Lower lobe of right lung (tissue), 2 donors: ENCODE measurements around the gene DCST2. TPM values are rescaled to one million over a fixed set of nuclear protein-coding genes. Genes with fewer than 3 reads are reported as not detected.

Experiments used
- ATAC-seq, 2 donors: fragments of 200-7000 bp; cut with Tn5 transposase; one replicate each; pipeline ENCODE4 v1.9.1; 2020 to 2022; ENCODE audit warnings: mild to moderate bottlenecking in 2 of 2, moderate library complexity in 2 of 2
- DNase-seq: peaks from one replicate; pipeline ENCODE4 v3.0.0-alpha.2; 2020
- H3K27ac ChIP-seq: fragments of 200-600 bp; one replicate; pipeline ENCODE4 v1.8.0; 2022
- H3K27me3 ChIP-seq: fragments of 200-600 bp; one replicate; pipeline ENCODE4 v1.8.0; 2022; ENCODE audit warnings: low read depth
- H3K36me3 ChIP-seq: fragments of 200-600 bp; one replicate; pipeline ENCODE4 v1.8.0; 2022; ENCODE audit warnings: mild to moderate bottlenecking
- H3K4me1 ChIP-seq: fragments of 200-600 bp; one replicate; pipeline ENCODE4 v1.8.0; 2022
- H3K4me3 ChIP-seq: fragments of 200-600 bp; one replicate; pipeline ENCODE4 v1.8.0; 2022; ENCODE audit warnings: mild to moderate bottlenecking
- H3K9me3 ChIP-seq: fragments of 200-600 bp; one replicate; pipeline ENCODE4 v1.8.0; 2022
- intact Hi-C: fragments of 100-400 bp; cut with DNase I; formaldehyde crosslinking; loops from one replicate; pipeline ENCODE4 v1.11.0; 2022
- long read RNA-seq: library from polyadenylated mRNA; unstranded; transcript quantifications from one replicate; pipeline ENCODE4 v2.0.0, GENCODE V29; 2021
- total RNA-seq: library from RNA; stranded (reverse); fragmentation: NEBNext Ultra II Directional; extraction: Animal tissue kit (Norgen Biotek cat#: 25700); gene quantifications from one replicate; pipeline ENCODE4 v1.2.1, GENCODE V29; 2021
- TF ChIP-seq, protein P1 (sequence below): fragments of 200-600 bp; IDR thresholded peaks from one replicate; pipeline ENCODE4 v1.8.0; 2022; ENCODE audit warnings: antibody characterized with exemption, mild to moderate bottlenecking
- donor health status: DM: no; HTN: yes; CAD: no; lungs with severe emphysema.

Gene DCST2
- total RNA-seq: 1.4 TPM
- long read RNA-seq, partial matches to known transcripts: 0 of 2 reads
- long read RNA-seq, other reads (novel, unspliced or antisense): 2 of 2 reads

GRCh38 chr1:155033524-155033923 is at the start of gene DCST2, which contains the start of gene DCST1:
Gene DCST2 (minus strand): TSS chr1:155033781. CDS start chr1:155033701, 80 bp downstream.
Gene DCST1 (plus strand): TSS chr1:155033824. CDS start chr1:155034037, 213 bp downstream.
- no peaks in the 10 kb centered on the region for H3K27me3 ChIP-seq
- intact Hi-C loops: no loop called here
- TF ChIP-seq, protein P1, sequence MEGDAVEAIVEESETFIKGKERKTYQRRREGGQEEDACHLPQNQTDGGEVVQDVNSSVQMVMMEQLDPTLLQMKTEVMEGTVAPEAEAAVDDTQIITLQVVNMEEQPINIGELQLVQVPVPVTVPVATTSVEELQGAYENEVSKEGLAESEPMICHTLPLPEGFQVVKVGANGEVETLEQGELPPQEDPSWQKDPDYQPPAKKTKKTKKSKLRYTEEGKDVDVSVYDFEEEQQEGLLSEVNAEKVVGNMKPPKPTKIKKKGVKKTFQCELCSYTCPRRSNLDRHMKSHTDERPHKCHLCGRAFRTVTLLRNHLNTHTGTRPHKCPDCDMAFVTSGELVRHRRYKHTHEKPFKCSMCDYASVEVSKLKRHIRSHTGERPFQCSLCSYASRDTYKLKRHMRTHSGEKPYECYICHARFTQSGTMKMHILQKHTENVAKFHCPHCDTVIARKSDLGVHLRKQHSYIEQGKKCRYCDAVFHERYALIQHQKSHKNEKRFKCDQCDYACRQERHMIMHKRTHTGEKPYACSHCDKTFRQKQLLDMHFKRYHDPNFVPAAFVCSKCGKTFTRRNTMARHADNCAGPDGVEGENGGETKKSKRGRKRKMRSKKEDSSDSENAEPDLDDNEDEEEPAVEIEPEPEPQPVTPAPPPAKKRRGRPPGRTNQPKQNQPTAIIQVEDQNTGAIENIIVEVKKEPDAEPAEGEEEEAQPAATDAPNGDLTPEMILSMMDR: no peak
- H3K27ac ChIP-seq: no peak within 1 kb of the TSS
- no peaks in the 10 kb centered on the region for H3K36me3 ChIP-seq
- H3K9me3 ChIP-seq: no peaks in the 10 kb centered on the region
- DNase-seq (no peak), ATAC-seq (no peak)
- no peak within 1 kb of the TSS for H3K4me3 ChIP-seq
- H3K4me1 ChIP-seq: peaks cover 7% of the 10 kb centered on the region

DNA sequence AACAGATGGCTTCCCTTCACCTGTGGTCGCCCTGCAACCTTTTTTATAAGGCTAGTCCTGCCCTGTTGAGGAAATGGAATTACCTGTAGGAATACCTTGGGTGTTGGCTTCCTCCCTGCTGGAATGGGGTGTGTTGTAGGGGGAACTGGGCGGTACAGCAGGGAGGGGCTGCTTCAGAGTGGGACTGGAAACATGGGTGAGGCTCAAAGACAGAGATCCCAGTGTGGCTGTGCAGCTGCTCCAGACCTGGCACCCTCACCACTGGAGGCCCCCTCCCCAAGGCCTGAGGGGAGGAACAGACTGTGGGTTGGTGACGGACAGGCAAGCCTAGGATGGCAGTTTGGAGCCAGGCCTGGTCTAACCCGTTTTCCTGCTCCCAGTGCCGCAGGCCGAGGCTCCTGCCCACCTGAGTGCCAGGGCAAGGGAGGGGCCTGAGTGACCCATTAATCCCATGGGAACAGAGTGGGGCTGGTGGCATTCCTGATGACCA is 49.5 kb upstream of the DCST2 start:
- DNase-seq (no peak), ATAC-seq (no peak)
- H3K9me3 ChIP-seq: no peaks in the 10 kb centered on the region
- intact Hi-C loops: no loop called here
- H3K36me3 ChIP-seq: no peaks in the 10 kb centered on the region
- H3K4me3 ChIP-seq: no peak overlapping the region
- peaks cover 66% of the 10 kb centered on the region for H3K4me1 ChIP-seq
- no peak overlapping the region for H3K27ac ChIP-seq
- peaks cover 56% of the 10 kb centered on the region for H3K27me3 ChIP-seq
- TF ChIP-seq, protein P1: no peak

GRCh38 chr1:155082301-155083051 is 48.9 kb upstream of the DCST2 start:
- H3K4me3 ChIP-seq: peak overlapping the region; percentile 38
- no peaks in the 10 kb centered on the region for H3K9me3 ChIP-seq
- H3K27ac ChIP-seq: no peak overlapping the region
- no peak for DNase-seq
- H3K36me3 ChIP-seq: no peaks in the 10 kb centered on the region
- H3K4me1 ChIP-seq: peaks cover 66% of the 10 kb centered on the region
- intact Hi-C loops: no loop called here
- no peak for ATAC-seq
- peaks cover 56% of the 10 kb centered on the region for H3K27me3 ChIP-seq
- TF ChIP-seq, protein P1: no peak

- intact Hi-C loops: no loop called here
- Histone ChIP-seq H3K9me3 (no peaks in the 10 kb centered on the region), H3K27ac (no peak overlapping the region), H3K4me1 (peaks cover 66% of the 10 kb centered on the region), H3K4me3 (peak overlapping the region; percentile 38), H3K27me3 (peaks cover 56% of the 10 kb centered on the region), H3K36me3 (no peaks in the 10 kb centered on the region)
- DNase-seq (no peak), ATAC-seq (no peak)
- TF ChIP-seq, protein P1: no peak
Measured at GRCh38 chr1:155081472-155082300, 48.1 kb upstream of the DCST2 start.

DNA sequence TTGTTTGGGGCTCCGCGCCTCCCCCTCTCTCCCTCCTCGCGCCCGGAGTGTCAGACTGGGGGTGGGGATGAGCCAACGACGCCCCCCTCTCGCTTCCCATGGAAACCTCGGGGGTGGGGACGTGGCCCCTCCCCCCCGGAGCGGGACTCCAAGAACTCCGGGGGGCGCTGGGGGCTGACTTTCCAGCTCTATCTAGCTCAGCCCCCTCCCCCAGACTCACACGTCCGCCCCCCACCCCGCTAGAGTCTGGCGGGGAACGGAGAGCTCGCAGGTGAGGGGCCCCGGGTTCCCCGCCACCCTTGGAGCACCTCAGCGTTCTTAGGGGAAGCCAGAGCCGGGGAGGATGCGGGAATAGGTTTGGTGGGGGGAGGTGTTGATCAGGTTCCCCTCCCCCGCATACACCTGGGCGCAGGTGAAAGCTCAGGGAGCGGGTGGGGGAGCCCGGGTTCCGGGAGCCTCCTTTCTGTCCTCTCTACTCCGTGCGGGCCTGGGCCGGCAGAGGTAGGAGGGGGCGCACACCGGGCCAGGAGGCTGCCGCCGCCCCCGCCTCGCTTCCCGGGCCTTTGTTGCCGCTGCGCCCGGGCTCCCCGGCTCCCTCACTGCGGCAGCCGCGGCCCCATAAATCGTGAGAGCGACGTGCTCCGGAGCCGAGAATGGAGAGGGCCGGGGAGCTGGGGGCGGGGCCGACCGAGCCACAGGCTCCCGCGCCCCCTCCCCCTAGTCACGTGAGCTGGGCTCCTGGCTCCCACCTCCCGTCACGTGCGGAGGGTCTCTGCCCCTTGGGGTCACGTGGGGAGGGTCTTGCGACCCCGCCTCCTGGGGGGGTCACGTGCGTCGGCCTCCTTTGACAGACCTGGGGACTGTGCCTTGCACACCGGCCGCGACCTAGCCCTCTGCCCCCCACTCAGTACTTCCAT is 47.0 kb upstream of the DCST2 start:
- Histone ChIP-seq H3K27me3 (peaks cover 56% of the 10 kb centered on the region), H3K36me3 (no peaks in the 10 kb centered on the region), H3K9me3 (no peaks in the 10 kb centered on the region), H3K4me3 (peak overlapping the region; percentile 55), H3K4me1 (peaks cover 58% of the 10 kb centered on the region), H3K27ac (no peak overlapping the region)
- DNase-seq (no peak), ATAC-seq (no peak)
- TF ChIP-seq, protein P1: no peak
- intact Hi-C loops: no loop called here
